Testis (tissue), 2 donors: Measurements from ENCODE around the gene CYB561.

Experiments
- CTCF ChIP-seq, 3 experiments: fragments of 450-650 bp in 2 of 3; fragments of 200-600 bp in 1 of 3; sonication (generic) in 1 of 3; IDR thresholded peaks; one replicate each; pipeline ENCODE4 v1.5.1; 2016 to 2019; ENCODE audit warnings: antibody characterized with exemption in 3 of 3, mild to moderate bottlenecking in 2 of 3, moderate library complexity in 1 of 3
- POLR2A ChIP-seq: fragments of 450-650 bp; IDR thresholded peaks from one replicate; pipeline ENCODE4 v1.6.1; 2017; ENCODE audit warnings: antibody characterized with exemption, mild to moderate bottlenecking, moderate library complexity

GRCh38 chr17:63479495-63480184 is 33.5 kb upstream of the CYB561 start:
- TF ChIP-seq CTCF (IDR thresholded peaks at IDR 0.05) (no peak), POLR2A (no peak)
